Stimulated activated CD4-positive, alpha-beta T cell treated with anti-CD3 and anti-CD28 coated beads, TNF-alpha, amount 100 ng/mL, for 24 hours (primary cell): ENCODE data around the gene MYO3B.
A peak's percentile ranks its signal among the peaks of the same experiment; 100 is the strongest.
"Not testable (repeated sequence)": the region's sequence is repeated elsewhere in the genome, so short reads cannot be mapped to it uniquely, and the experiment has no call there.

Experiments used
- DNase-seq, 3 experiments: peaks; one replicate each; pipeline ENCODE4 v3.0.0-alpha.2; 2020; ENCODE audit warnings: low read depth in 3 of 3

The MYO3B gene

GRCh38 chr2:170339750-170340692 lies 162.1 kb downstream of the MYO3B start:
- DNase-seq: no peak

GRCh38 chr2:170340693-170341068 lies 162.7 kb downstream of the MYO3B start:
- no peak for DNase-seq

GRCh38 chr2:170341684-170342623 lies 164.0 kb downstream of the MYO3B start:
- DNase-seq: no peak

GRCh38 chr2:170344663-170345346 lies 166.9 kb downstream of the MYO3B start:
- no peak for DNase-seq

- no peak for DNase-seq
These were observed 167.7 kb downstream of the MYO3B start for GRCh38 chr2:170345607-170346006.

- not testable (repeated sequence) for DNase-seq
These were observed 171.3 kb downstream of the MYO3B start for GRCh38 chr2:170349269-170349668.

GRCh38 chr2:170350929-170351826 lies 173.2 kb downstream of the MYO3B start:
- DNase-seq: no peak

GRCh38 chr2:170353723-170354122 lies 175.8 kb downstream of the MYO3B start:
- DNase-seq: no peak

- DNase-seq: no peak
These were observed 176.4 kb downstream of the MYO3B start for GRCh38 chr2:170354388-170354787.

GRCh38 chr2:170354855-170355780 lies 177.2 kb downstream of the MYO3B start:
- no peak for DNase-seq

- DNase-seq: no peak
These were observed 181.5 kb downstream of the MYO3B start for GRCh38 chr2:170359466-170359865.

- no peak for DNase-seq
These were observed 182.7 kb downstream of the MYO3B start for GRCh38 chr2:170360546-170361089.

- DNase-seq: peak; percentile 25 to 44 (median 32)
These were observed 183.4 kb downstream of the MYO3B start for GRCh38 chr2:170361090-170361936.

- DNase-seq: no peak
These were observed 184.4 kb downstream of the MYO3B start for GRCh38 chr2:170362313-170362870.

GRCh38 chr2:170362871-170363631 lies 185.1 kb downstream of the MYO3B start:
- DNase-seq: no peak

GRCh38 chr2:170365003-170365402 lies 187.1 kb downstream of the MYO3B start:
- no peak for DNase-seq

- DNase-seq: no peak
These were observed 187.7 kb downstream of the MYO3B start for GRCh38 chr2:170365686-170366085.
